A673 (cell line): ENCODE results near the gene TBC1D32. TPM values are rescaled to one million over a fixed set of nuclear protein-coding genes. Genes with fewer than 3 reads are reported as not detected.
"Not testable (repeated sequence)": the region's sequence is repeated elsewhere in the genome, so short reads cannot be mapped to it uniquely, and the experiment has no call there.

Experiments
- BruUV-seq: library from RNA; stranded (reverse); fragments of 400-500 nt; replicated peaks from 2 replicates; lab custom pipeline; 2021; lab: Mats Ljungman, UMichigan
- CTCF ChIA-PET: fragments of 300-600 bp; sonication (Branson Sonifier 250); formaldehyde crosslinking; loops from one replicate; lab custom pipeline; 2022; ENCODE audit warnings: antibody characterized with exemption; lab: Charles Lee
- POLR2A ChIA-PET: fragments of 300-600 bp; sonication (Branson Sonifier 250); formaldehyde crosslinking; loops from one replicate; lab custom pipeline; 2022; ENCODE audit warnings: antibody characterized with exemption; ENCODE audit not compliant: low non-redundant PET; lab: Charles Lee
- DNase-seq: peaks from one replicate; pipeline ENCODE4 v3.0.0-alpha.2; 2015; ENCODE audit warnings: low spot score
- H3K27ac ChIP-seq: fragments of 200-600 bp; sonication (generic); 2 replicates; pipeline ENCODE4 v1.5.1; 2016; ENCODE audit warnings: mixed run types, low read depth, mild to moderate bottlenecking, mixed read lengths, antibody characterized with exemption, low read length; ENCODE audit not compliant: poor library complexity, severe bottlenecking
- H3K27me3 ChIP-seq: fragments of 200-600 bp; sonication (generic); replicated peaks from 2 replicates; pipeline ENCODE4 v1.6.1; 2017; ENCODE audit warnings: mixed run types, low read depth, mild to moderate bottlenecking, mixed read lengths, antibody characterized with exemption, low read length; ENCODE audit not compliant: insufficient read depth, poor library complexity
- H3K36me3 ChIP-seq: fragments of 200-600 bp; sonication (generic); 2 replicates; pipeline ENCODE4 v1.6.1; 2016; ENCODE audit warnings: mixed run types, mild to moderate bottlenecking, mixed read lengths, antibody characterized with exemption, low read length; ENCODE audit not compliant: insufficient read depth, poor library complexity, severe bottlenecking
- H3K4me1 ChIP-seq: fragments of 200-600 bp; sonication (generic); 2 replicates; pipeline ENCODE4 v1.6.1; 2017; ENCODE audit warnings: mixed run types, mild to moderate bottlenecking, mixed read lengths, antibody characterized with exemption, low read length; ENCODE audit not compliant: insufficient read depth, poor library complexity, severe bottlenecking
- H3K4me3 ChIP-seq: fragments of 200-600 bp; sonication (generic); 2 replicates; pipeline ENCODE4 v1.5.1; 2016; ENCODE audit warnings: low read depth, mixed run types, mild to moderate bottlenecking, mixed read lengths, low read length; ENCODE audit not compliant: poor library complexity, severe bottlenecking
- H3K9me3 ChIP-seq: fragments of 200-600 bp; sonication (generic); 2 replicates; pipeline ENCODE4 v1.6.1; 2016; ENCODE audit warnings: mixed run types, low read depth, mild to moderate bottlenecking, mixed read lengths, antibody characterized with exemption, low read length; ENCODE audit not compliant: poor library complexity, severe bottlenecking
- EZH2 ChIP-seq: fragments of 200-600 bp; sonication (generic); IDR thresholded peaks from 2 replicates; pipeline ENCODE4 v1.6.1; 2017; ENCODE audit warnings: borderline replicate concordance, low read depth, mild to moderate bottlenecking, mixed read lengths, antibody characterized with exemption, low read length; ENCODE audit not compliant: poor library complexity, severe bottlenecking
- intact Hi-C: fragments of 100-400 bp; cut with micrococcal nuclease; formaldehyde crosslinking; loops from one replicate; pipeline ENCODE4 v1.10.0; 2022; ENCODE audit not compliant: unreplicated experiment
- total RNA-seq: library from RNA; stranded (reverse); gene quantifications from 2 replicates; pipeline ENCODE4 v1.2.3, GENCODE V29; 2021
- TF ChIP-seq, protein P1 (sequence below): fragments of 300-800, 200-600 bp; sonication (generic); conservative IDR thresholded peaks from 2 replicates; pipeline ENCODE4 v1.5.1; 2017; ENCODE audit warnings: low read depth, mild to moderate bottlenecking, antibody characterized with exemption, low read length, moderate library complexity, mixed read lengths

TBC1D32 gene
- total RNA-seq, 1 experiment from 2014 or later: 10.4 TPM

DNA sequence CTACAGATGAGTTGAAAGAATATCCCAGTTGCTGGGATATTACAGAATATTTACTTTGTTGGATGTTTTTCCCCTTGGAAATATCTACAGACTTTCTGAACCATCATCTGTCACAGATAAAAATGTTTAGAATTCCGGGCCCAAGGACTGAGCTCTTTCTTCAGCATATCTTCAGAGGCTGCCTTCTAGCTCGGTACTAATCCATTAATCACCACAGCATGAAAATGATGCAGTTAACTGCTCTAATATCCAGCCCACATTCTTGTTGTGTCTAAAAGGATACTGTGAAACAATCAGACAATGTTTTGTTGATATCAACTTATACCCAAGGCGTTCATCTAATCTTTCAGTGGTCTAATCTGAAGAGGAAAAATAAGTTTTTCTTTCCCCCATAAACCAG is 247.4 kb downstream of the TBC1D32 start:
- H3K4me3 ChIP-seq: no peak overlapping the region
- intact Hi-C loops: no loop called here
- H3K27ac ChIP-seq: no peak overlapping the region
- DNase-seq: no peak
- no peaks in the 10 kb centered on the region for H3K27me3 ChIP-seq
- no peaks in the 10 kb centered on the region for H3K4me1 ChIP-seq
- TF ChIP-seq EZH2: no peak
- TF ChIP-seq, protein P1, sequence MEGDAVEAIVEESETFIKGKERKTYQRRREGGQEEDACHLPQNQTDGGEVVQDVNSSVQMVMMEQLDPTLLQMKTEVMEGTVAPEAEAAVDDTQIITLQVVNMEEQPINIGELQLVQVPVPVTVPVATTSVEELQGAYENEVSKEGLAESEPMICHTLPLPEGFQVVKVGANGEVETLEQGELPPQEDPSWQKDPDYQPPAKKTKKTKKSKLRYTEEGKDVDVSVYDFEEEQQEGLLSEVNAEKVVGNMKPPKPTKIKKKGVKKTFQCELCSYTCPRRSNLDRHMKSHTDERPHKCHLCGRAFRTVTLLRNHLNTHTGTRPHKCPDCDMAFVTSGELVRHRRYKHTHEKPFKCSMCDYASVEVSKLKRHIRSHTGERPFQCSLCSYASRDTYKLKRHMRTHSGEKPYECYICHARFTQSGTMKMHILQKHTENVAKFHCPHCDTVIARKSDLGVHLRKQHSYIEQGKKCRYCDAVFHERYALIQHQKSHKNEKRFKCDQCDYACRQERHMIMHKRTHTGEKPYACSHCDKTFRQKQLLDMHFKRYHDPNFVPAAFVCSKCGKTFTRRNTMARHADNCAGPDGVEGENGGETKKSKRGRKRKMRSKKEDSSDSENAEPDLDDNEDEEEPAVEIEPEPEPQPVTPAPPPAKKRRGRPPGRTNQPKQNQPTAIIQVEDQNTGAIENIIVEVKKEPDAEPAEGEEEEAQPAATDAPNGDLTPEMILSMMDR: no peak
- no TSS peak for BruUV-seq
- ChIA-PET CTCF (no interaction called here), POLR2A (no interaction called here)
- no peaks in the 10 kb centered on the region for H3K9me3 ChIP-seq
- no peaks in the 10 kb centered on the region for H3K36me3 ChIP-seq

DNA sequence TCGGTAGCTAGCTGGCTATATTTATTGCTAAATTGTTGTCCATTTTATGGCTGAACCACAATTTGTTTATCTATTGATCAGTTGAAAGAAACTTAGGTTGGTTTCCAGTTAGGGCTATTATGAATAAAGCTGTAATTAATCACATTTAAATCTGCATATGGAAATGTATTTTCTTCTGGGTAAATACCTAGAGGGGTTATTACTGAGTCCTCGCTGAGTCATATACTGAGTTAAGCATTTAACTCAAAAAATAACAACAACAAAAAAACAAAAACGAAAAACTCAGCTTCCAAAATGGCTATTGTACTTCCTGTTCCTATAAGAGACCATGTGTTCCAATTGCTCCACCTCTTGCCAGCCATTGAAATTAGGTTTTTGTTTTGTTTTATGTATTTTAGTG is 258.2 kb downstream of the TBC1D32 start:
- H3K4me1 ChIP-seq: no peaks in the 10 kb centered on the region
- H3K27me3 ChIP-seq: no peaks in the 10 kb centered on the region
- POLR2A ChIA-PET: no interaction called here
- H3K27ac ChIP-seq: no peak overlapping the region
- H3K4me3 ChIP-seq: no peak overlapping the region
- TF ChIP-seq EZH2: no peak
- TF ChIP-seq, protein P1: no peak
- no peaks in the 10 kb centered on the region for H3K36me3 ChIP-seq
- CTCF ChIA-PET: no interaction called here
- no TSS peak for BruUV-seq
- H3K9me3 ChIP-seq: no peaks in the 10 kb centered on the region
- intact Hi-C loops: no loop called here
- no peak for DNase-seq

DNA sequence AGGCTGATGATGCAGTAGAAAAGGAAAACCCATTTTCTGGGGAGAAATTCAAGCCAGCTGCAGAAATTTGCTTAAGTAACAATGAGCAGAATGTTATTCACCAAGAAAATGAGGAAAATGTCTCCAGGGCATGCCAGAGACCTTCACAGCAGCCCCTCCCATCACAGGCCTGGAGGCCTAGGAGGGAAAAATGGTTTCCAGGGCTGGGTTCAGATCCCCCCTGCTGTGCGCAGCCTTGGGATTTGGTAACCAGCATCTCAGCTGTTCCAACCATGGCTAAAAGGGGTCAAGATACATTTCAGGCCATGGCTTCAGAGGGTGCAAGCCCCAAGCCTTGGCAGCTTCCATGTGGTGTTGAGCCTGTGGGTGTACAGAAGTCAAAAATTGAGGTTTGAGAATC is 265.5 kb downstream of the TBC1D32 start:
- H3K9me3 ChIP-seq, CTCF ChIA-PET, H3K27ac ChIP-seq, H3K36me3 ChIP-seq, H3K4me1 ChIP-seq, POLR2A ChIA-PET, H3K27me3 ChIP-seq, intact Hi-C loops, DNase-seq, H3K4me3 ChIP-seq, BruUV-seq: not testable (repeated sequence)

DNA sequence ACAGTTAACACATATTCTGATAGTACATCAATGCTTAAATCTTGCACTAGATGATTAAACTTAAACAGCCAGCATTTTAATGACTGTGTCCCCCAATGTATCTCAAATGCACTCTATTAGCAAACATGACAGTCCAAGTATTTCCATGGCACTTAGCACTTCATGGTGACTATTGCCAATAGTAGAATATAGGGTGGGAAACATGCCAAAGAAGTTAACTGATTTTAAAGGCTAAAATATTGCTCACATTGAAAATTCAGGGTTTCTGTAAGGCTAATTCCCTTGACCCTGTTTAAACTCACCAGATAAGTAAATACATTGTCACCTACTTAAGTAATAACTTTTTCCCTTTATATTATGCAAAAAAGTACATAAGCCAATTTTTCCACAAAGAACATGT is 266.9 kb downstream of the TBC1D32 start:
- no peaks in the 10 kb centered on the region for H3K27me3 ChIP-seq
- no TSS peak for BruUV-seq
- no peak overlapping the region for H3K27ac ChIP-seq
- CTCF ChIA-PET: no interaction called here
- no peaks in the 10 kb centered on the region for H3K36me3 ChIP-seq
- TF ChIP-seq, protein P1: no peak
- no peak for TF ChIP-seq EZH2
- POLR2A ChIA-PET: no interaction called here
- no peak for DNase-seq
- peaks cover 3% of the 10 kb centered on the region for H3K9me3 ChIP-seq
- H3K4me1 ChIP-seq: no peaks in the 10 kb centered on the region
- no peak overlapping the region for H3K4me3 ChIP-seq
- intact Hi-C loops: no loop called here
